Stimulated activated CD4-positive, alpha-beta T cell treated with anti-CD3 and anti-CD28 coated beads, Interleukin-2, amount 100 ng/mL, for 24 hours (primary cell): Measurements from ENCODE around the gene SPTLC2.
A peak's percentile ranks its signal among the peaks of the same experiment; 100 is the strongest.
"Not testable (repeated sequence)": the region's sequence is repeated elsewhere in the genome, so short reads cannot be mapped to it uniquely, and the experiment has no call there.

ENCODE experiments used
- DNase-seq, 2 donors: peaks; one replicate each; pipeline ENCODE4 v3.0.0-alpha.2; 2020

SPTLC2 gene, protein sequence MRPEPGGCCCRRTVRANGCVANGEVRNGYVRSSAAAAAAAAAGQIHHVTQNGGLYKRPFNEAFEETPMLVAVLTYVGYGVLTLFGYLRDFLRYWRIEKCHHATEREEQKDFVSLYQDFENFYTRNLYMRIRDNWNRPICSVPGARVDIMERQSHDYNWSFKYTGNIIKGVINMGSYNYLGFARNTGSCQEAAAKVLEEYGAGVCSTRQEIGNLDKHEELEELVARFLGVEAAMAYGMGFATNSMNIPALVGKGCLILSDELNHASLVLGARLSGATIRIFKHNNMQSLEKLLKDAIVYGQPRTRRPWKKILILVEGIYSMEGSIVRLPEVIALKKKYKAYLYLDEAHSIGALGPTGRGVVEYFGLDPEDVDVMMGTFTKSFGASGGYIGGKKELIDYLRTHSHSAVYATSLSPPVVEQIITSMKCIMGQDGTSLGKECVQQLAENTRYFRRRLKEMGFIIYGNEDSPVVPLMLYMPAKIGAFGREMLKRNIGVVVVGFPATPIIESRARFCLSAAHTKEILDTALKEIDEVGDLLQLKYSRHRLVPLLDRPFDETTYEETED

GRCh38 chr14:77616454-77617229, at the start of gene SPTLC2:
TSS of gene SPTLC2 (minus strand) at chr14:77616637. CDS start at chr14:77616579, 58 bp downstream.
- peak; percentile 93 to 97 for DNase-seq

GRCh38 chr14:77663293-77663692, 46.9 kb upstream of the SPTLC2 start:
- no peak for DNase-seq

DNA sequence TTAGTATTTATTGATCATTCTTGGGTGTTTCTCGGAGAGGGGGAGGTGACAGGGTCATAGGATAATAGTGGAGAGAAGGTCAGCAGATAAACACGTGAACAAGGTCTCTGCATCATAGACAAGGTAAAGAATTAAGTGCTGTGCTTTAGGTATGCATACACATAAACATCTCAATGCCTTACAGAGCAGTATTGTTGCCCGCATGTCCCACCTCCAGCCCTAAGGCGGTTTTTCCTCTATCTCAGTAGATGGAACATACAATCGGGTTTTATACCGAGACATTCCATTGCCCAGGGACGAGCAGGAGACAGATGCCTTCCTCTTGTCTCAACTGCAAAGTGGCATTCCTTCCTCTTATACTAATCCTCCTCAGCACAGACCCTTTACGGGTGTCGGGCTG, 45.1 kb upstream of the SPTLC2 start:
- not testable (repeated sequence) for DNase-seq

- DNase-seq = no peak
Observed at GRCh38 chr14:77660754-77661153, 44.3 kb upstream of the SPTLC2 start.

DNA sequence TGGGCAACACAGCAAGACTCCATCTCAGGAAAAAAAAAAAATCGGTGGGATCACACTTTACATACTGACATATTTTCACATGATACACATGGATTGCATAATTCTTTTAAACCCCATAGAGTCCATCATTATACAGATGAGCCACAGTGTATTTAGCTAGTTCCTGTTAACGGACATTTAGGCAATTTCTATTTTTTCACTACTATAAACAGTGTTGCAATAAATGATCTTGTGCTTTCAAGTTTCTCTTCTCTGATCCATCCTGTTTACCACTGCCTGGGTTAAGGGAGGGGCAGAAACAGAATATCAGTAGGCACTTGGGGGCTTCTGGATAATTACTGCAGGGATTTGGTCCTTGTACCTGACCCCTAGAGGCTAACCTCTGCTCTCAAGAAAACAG, 43.4 kb upstream of the SPTLC2 start:
- no peak for DNase-seq

- no peak for DNase-seq
Observed at GRCh38 chr14:77657280-77657679, 40.8 kb upstream of the SPTLC2 start.

DNA sequence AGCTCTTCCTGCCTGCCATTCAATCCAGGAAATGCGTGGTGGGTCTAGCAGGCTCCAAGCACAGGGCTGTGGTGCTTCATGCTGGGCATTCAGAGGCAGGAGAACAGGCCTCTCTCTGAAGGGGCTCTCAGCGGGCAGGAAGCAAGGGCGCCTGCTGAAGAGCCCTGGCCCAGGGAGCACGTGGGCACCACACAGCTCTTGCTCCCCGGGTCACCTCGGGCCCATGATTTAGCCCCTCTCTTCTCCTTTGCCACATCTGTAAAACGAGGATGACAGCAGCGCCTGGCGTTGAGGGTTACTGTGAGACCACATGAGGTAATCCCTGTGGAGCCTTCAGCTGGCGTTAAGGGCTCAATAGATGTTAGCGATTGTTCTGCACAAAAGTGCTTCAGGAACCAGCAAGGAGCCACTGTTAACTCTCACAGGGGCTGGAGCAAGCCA, 37.6 kb upstream of the SPTLC2 start:
- DNase-seq = no peak

GRCh38 chr14:77649326-77649725, 32.9 kb upstream of the SPTLC2 start:
- no peak for DNase-seq

- DNase-seq = no peak
Observed at GRCh38 chr14:77648520-77649200, 32.2 kb upstream of the SPTLC2 start.

- no peak for DNase-seq
Observed at GRCh38 chr14:77647853-77648252, 31.4 kb upstream of the SPTLC2 start.

DNA sequence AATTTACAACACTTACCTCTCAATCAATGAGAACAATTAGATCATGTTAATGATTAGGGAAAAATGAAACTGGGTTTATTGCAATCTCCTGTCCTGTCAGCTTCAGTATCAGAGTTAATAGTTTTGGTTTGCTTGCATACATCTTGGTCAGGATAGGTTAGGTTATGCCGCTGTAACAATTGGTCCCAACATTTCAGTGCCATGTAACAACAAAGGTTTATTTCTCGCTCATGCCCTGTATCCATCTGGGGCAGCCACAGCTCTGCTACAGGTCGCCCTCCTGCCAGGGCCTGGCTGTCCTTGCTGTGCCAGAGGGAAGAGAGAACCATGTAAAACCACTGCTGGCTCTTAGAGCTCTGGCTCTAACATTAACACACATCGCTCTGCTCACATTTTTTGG, 30.5 kb upstream of the SPTLC2 start:
- no peak for DNase-seq

DNA sequence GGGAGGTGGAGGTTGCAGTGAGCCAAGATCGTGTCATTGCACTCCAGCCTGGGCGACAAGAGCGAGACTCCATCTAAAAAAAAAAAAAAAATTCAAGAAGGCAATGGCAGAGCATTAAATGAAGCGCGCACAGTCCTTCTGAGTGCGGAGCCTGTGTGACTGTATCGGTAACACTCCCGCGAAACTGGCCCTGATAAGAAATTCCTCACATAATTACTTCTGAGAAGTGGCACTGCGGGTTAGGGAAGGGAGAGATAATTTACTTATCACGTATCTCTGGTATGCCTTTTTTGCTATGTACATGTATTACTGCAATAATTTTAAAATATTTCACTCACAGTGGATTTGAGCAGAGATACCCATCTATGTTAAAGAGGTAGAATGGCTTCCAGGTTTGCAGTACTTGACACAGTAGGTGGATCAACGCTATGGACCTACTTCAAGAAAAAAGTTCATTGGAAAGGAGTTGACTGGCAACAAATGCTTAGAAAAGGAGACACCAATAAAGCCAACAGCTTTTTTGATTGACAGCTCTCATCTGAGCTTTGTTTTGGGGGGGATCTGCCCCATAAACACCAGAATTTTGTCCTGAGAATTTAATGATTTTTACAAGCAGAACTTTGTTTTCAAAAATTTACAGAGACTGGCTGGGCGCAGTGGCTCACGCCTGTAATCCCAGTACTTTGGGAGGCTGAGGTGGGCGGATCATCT, 29.2 kb upstream of the SPTLC2 start:
- no peak for DNase-seq

DNA sequence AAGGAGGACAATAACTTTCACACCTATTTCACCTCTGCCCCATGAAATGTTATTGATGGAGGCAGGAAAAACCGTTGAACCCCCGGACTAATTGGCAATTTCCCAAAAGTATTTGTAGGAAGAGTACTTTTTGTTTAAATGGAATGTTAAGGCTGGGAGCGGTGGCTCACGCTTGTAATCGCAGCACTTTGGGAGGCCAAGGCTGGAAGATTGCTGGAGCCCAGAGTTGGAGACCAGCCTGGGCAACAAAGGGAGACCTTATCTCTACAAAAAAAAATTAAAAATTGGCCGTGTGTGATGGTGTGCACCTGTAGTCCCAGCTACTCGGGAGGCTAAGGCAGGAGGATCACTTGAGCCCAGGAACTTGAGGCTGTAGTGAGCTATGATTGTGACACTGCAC, 26.0 kb upstream of the SPTLC2 start:
- no peak for DNase-seq

GRCh38 chr14:77641534-77642341, 25.3 kb upstream of the SPTLC2 start:
- DNase-seq = peak; percentile 73 to 79

DNA sequence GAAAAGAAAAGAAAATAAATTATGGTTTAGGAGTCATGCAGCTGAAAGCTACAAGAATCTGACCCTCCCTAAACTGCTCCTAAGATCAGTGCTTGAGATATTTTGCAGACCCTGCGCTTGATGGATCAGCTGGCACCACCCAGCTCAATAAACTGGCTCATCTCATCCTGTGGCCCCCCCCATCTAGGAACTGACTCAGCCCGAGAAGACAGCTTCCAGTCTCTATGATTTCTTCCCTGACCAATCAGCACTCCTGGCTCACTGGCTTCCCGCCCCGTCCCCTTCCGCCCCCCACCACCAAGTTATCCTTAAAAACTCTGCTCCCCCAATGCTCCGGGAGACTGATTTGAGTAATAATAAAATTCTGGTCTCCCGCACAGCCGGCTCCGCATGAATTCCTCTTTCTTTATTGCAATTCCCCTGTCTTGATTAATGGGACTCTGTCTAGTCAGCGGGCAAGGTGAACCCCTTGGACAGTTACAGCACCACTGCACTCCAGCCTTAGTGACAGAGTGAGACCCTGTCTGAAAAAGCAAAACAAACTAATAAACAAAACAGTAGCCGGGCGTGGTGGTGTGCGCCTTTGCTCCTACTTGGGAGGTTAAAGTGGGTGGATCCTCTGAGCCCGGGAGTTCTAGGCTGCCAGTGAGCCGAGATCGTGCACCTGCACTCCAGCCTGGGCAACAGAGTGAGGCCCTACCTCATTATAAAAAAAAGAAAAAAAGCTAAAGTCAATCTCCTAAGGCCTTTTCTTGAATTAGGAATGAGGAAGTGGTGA, 24.5 kb upstream of the SPTLC2 start:
- no peak for DNase-seq

- DNase-seq = no peak
Observed at GRCh38 chr14:77638771-77639171, 22.3 kb upstream of the SPTLC2 start.

DNA sequence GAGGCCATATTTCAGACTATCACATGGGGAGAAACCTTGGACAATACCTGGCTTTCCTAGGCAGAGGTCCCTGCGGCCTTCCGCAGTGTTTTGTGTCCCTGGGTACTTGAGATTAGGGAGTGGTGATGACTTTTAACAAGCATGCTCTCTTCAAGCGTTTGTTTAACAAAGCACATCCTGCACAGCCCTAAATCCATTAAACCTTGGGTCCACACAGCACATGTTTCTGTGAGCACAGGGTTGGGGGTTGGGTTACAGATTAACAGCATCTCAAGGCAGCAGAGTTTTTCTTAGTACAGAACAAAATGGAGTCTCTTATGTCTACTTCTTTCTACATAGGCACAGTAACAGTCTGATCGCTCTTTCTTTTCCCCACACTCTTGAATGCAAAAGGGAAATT, 19.4 kb upstream of the SPTLC2 start:
- DNase-seq = not testable (repeated sequence)

- DNase-seq = not testable (repeated sequence)
Observed at GRCh38 chr14:77635466-77635865, 19.0 kb upstream of the SPTLC2 start.

- no peak for DNase-seq
Observed at GRCh38 chr14:77630111-77630510, 13.7 kb upstream of the SPTLC2 start.

DNA sequence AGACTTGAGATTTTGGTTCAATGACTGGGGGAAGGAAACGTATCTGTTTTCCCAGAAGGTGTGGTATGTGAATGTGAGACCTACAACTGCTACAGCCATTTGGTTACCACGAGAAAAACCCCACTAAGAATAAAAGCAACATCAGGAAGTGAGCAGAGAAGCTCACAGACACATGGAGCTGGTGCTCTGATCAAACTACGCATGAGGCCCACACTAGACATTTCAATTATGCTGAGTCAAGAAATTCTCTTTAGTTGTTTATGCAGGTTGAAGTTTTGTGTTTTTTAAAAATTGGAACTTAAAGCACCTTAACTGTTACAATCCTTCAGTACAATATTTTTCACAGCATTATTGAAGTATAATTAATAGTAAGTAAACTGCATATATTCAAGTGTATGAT, 8.9 kb upstream of the SPTLC2 start:
- no peak for DNase-seq

GRCh38 chr14:77623201-77623600, 6.8 kb upstream of the SPTLC2 start:
- no peak for DNase-seq
